ENCODE measurements around the gene VWA5B2. TPM values are rescaled to one million over a fixed set of nuclear protein-coding genes. Genes with fewer than 3 reads are reported as not detected.

VWA5B2 gene
- total and polyA plus RNA-seq, 2 of the 13 experiments (the other 11 are each of a cell fraction or from before 2014, with no cell fraction given) = 0.03 to 0.04 TPM

GRCh38 chr3:184250167-184250828 lies 20.9 kb downstream of the VWA5B2 start (continued):
- TF ChIP-seq AHDC1 (CRISPR knock-in tag; IDR thresholded peaks at IDR 0.05; ENCODE audit: borderline replicate concordance) = peak; percentile 18; the same call in 1 of the 2 replicates

GRCh38 chr3:184255291-184256039 lies 26.1 kb downstream of the VWA5B2 start:
- H3K4me1 ChIP-seq (ENCODE audit: insufficient read depth, low read length) = peaks cover 12% of the 10 kb centered on the region
- 0 out of 5 replicates have a peak, but pooled peaks cover 0 to 1% of the 10 kb centered on the region in 2 experiments for H3K36me3 ChIP-seq (replicated peaks in 1 of 2; ENCODE audit: control insufficient read depth in 1 of 2, insufficient read depth in 2 of 2, low read length in 2 of 2)
- intact Hi-C loops (cut with micrococcal nuclease; ENCODE audit: unreplicated experiment) (no loop called here), in situ Hi-C loops (cut with HindIII; ENCODE audit: extremely low pct_ligation_motif_present, low pct_unique_long_range_greater_than_20kb) (no loop called here)
- no peak overlapping the region for H3K4me2 ChIP-seq (ENCODE audit: low read depth, low read length)
- ChIA-PET CTCF (ENCODE audit: low intra/inter-chr PET ratio, low total read pairs) (no interaction called here), POLR2A (no interaction called here)
- FAIRE-seq = no peak
- no peak for TF ChIP-seq RFXAP (CRISPR knock-in tag; IDR thresholded peaks at IDR 0.05; ENCODE audit: borderline replicate concordance)
- no peak for TF ChIP-seq RFX3 (CRISPR knock-in tag; IDR thresholded peaks at IDR 0.05)
- no peak for TF ChIP-seq ARNT2 (CRISPR knock-in tag; IDR thresholded peaks at IDR 0.05; ENCODE audit: low read depth)
- TF ChIP-seq ZFP1 (CRISPR knock-in tag; IDR thresholded peaks at IDR 0.05) = no peak
- no peak for TF ChIP-seq NFRKB (IDR thresholded peaks at IDR 0.05)
- no peaks in the 10 kb centered on the region for H3K9me3 ChIP-seq (ENCODE audit: low read length)
- no peak overlapping the region for H3K9ac ChIP-seq (ENCODE audit: insufficient read depth, low read depth, low read length)
- no peak for DNase-seq (ENCODE audit: low spot score)
- peaks cover 1% of the 10 kb centered on the region for H3K79me2 ChIP-seq (ENCODE audit: insufficient read depth, low read length)
- no peak overlapping the region for H3K27ac ChIP-seq (ENCODE audit: extremely low read length, insufficient read depth, low read length)
- H2AFZ ChIP-seq (ENCODE audit: low read length) = no peak overlapping the region
- ATAC-seq = no peak
- 100% methylated on average over 3 of the region's 3 CpGs for WGBS (ENCODE audit: low lambda C conversion rate)
- H3K27me3 ChIP-seq (ENCODE audit: control insufficient read depth in 1 of 2, insufficient read depth in 2 of 2, low read length in 2 of 2) = peaks cover 1 to 4% of the 10 kb centered on the region in 2 experiments; a peak in 3 of 5 replicates
- BruUV-seq (replicated peaks) = no TSS peak
- peaks cover 11% of the 10 kb centered on the region; the same call in 1 of the 2 replicates for H4K20me1 ChIP-seq (ENCODE audit: insufficient read depth, low read length)
- H3K4me3 ChIP-seq (replicated peaks in 1 of 3; ENCODE audit: insufficient read depth in 1 of 3, low read depth in 2 of 3, low read length in 3 of 3) = no peak overlapping the region

All from HepG2 (cell line).